T-helper 9 cell (primary cell): Measurements from ENCODE around the gene SCGB1A1.

Source experiments
- DNase-seq: peaks from one replicate; pipeline ENCODE4 v3.0.0-alpha.2; 2020

SCGB1A1 gene

GRCh38 chr11:62450543-62451240 is 31.9 kb downstream of the SCGB1A1 start:
- DNase-seq = no peak

- DNase-seq = no peak
These were observed 32.4 kb downstream of the SCGB1A1 start for GRCh38 chr11:62451241-62451621.

- DNase-seq = no peak
These were observed 33.4 kb downstream of the SCGB1A1 start for GRCh38 chr11:62452261-62452660.

- no peak for DNase-seq
These were observed 34.1 kb downstream of the SCGB1A1 start for GRCh38 chr11:62452839-62453468.

GRCh38 chr11:62456630-62457029 is 37.8 kb downstream of the SCGB1A1 start:
- no peak for DNase-seq

- no peak for DNase-seq
These were observed 38.6 kb downstream of the SCGB1A1 start for GRCh38 chr11:62457478-62457877.

GRCh38 chr11:62458212-62459002 is 39.6 kb downstream of the SCGB1A1 start:
- no peak for DNase-seq

- no peak for DNase-seq
These were observed 40.2 kb downstream of the SCGB1A1 start for GRCh38 chr11:62459080-62459479.

- no peak for DNase-seq
These were observed 43.1 kb downstream of the SCGB1A1 start for GRCh38 chr11:62461740-62462507.

- no peak for DNase-seq
These were observed 43.7 kb downstream of the SCGB1A1 start for GRCh38 chr11:62462508-62462892.

GRCh38 chr11:62463121-62463542 is 44.3 kb downstream of the SCGB1A1 start:
- no peak for DNase-seq

GRCh38 chr11:62464655-62465054 is 45.8 kb downstream of the SCGB1A1 start:
- no peak for DNase-seq

- no peak for DNase-seq
These were observed 47.6 kb downstream of the SCGB1A1 start for GRCh38 chr11:62466444-62466843.

GRCh38 chr11:62468577-62468976 is 49.7 kb downstream of the SCGB1A1 start:
- no peak for DNase-seq

GRCh38 chr11:62471603-62472002 is 52.8 kb downstream of the SCGB1A1 start:
- no peak for DNase-seq

GRCh38 chr11:62472063-62472884 is 53.4 kb downstream of the SCGB1A1 start:
- DNase-seq = no peak
